H1 (cell line): Measurements from ENCODE around the gene OBP2B. TPM values are rescaled to one million over a fixed set of nuclear protein-coding genes. Genes with fewer than 3 reads are reported as not detected.
A peak's percentile ranks its signal among the peaks of the same experiment; 100 is the strongest.

ENCODE experiments used
- CTCF ChIA-PET: fragments of 300-600 bp; sonication (Branson Sonifier 250); formaldehyde crosslinking; loops from one replicate; lab custom pipeline; 2021; ENCODE audit not compliant: partially characterized antibody; lab: Charles Lee
- POLR2A ChIA-PET: fragments of 300-600 bp; sonication (Branson Sonifier 250); formaldehyde crosslinking; loops from one replicate; lab custom pipeline; 2021; ENCODE audit warnings: inconsistent platforms; ENCODE audit not compliant: partially characterized antibody; lab: Charles Lee
- DNase-seq, 2 experiments: peaks; one replicate each; pipeline versions ENCODE4 v3.0.0 to v3.0.0-alpha.2; 2010 to 2022; ENCODE audit warnings: low spot score in 2 of 2, low read depth in 1 of 2, mixed read lengths in 1 of 2
- FAIRE-seq: peaks from 2 replicates; lab custom pipeline; 2011; peaks lifted over from hg19 to GRCh38; lab: Jason Lieb, UNC
- H2AFZ ChIP-seq: 2 replicates; pipeline ENCODE4 v1.8.1; 2012; ENCODE audit warnings: low read length, inconsistent platforms
- H2AK5ac ChIP-seq: 2 replicates; pipeline ENCODE4 v1.6.1; 2013; ENCODE audit warnings: low read depth, low read length
- H2BK120ac ChIP-seq: replicated peaks from 2 replicates; pipeline ENCODE3; 2013; ENCODE audit warnings: low read depth, low read length, inconsistent platforms
- H2BK12ac ChIP-seq: 2 replicates; pipeline ENCODE4 v1.6.1; 2013; ENCODE audit warnings: low read depth, low read length
- H2BK15ac ChIP-seq: 2 replicates; pipeline ENCODE4 v1.6.1; 2013; ENCODE audit warnings: low read length
- H2BK20ac ChIP-seq: 2 replicates; pipeline ENCODE4 v1.6.1; 2013; ENCODE audit warnings: low read length
- H2BK5ac ChIP-seq: 2 replicates; pipeline ENCODE4 v1.6.1; 2013; ENCODE audit warnings: low read depth, low read length
- H3K14ac ChIP-seq: 2 replicates; pipeline ENCODE4 v1.6.1; 2013; ENCODE audit warnings: inconsistent platforms; ENCODE audit not compliant: insufficient read length
- H3K18ac ChIP-seq: 2 replicates; pipeline ENCODE4 v1.6.1; 2013; ENCODE audit warnings: low read length; ENCODE audit errors: extremely low read depth
- H3K23ac ChIP-seq: 2 replicates; pipeline ENCODE4 v1.6.1; 2013; ENCODE audit warnings: inconsistent platforms; ENCODE audit not compliant: insufficient read length
- H3K23me2 ChIP-seq: 2 replicates; pipeline ENCODE4 v1.6.1; 2013; ENCODE audit warnings: low read depth, low read length
- H3K27ac ChIP-seq: 2 replicates; pipeline ENCODE4 v1.6.1; 2011; ENCODE audit warnings: low read depth, low read length, inconsistent platforms
- H3K27me3 ChIP-seq, 4 experiments: replicated peaks in 1 of 4; 1 replicate in 1 of 4; 2 replicates in 3 of 4; pipeline versions ENCODE4 v1.6.1 to v1.8.1; 2011 to 2013; ENCODE audit warnings: low read length in 3 of 4, mild to moderate bottlenecking in 3 of 4, inconsistent platforms in 2 of 4, mixed read lengths in 2 of 4, moderate library complexity in 1 of 4; ENCODE audit not compliant: control insufficient read depth in 3 of 4, insufficient read depth in 3 of 4; ENCODE audit errors: extremely low read depth in 1 of 4
- H3K36me3 ChIP-seq, 4 experiments: 2 replicates each; pipeline versions ENCODE4 v1.6.1 to v1.8.1; 2011 to 2013; ENCODE audit warnings: mild to moderate bottlenecking in 4 of 4, low read length in 3 of 4, moderate library complexity in 2 of 4, control low read depth in 1 of 4, inconsistent platforms in 1 of 4; ENCODE audit not compliant: insufficient read depth in 4 of 4, control insufficient read depth in 2 of 4
- H3K4ac ChIP-seq: replicated peaks from 2 replicates; pipeline ENCODE3; 2013; ENCODE audit warnings: low read length, low read depth, mixed read lengths, inconsistent platforms; ENCODE audit not compliant: insufficient read length
- H3K4me1 ChIP-seq, 4 experiments: replicated peaks in 1 of 4; 1 replicate in 1 of 4; 2 replicates in 3 of 4; pipeline versions ENCODE4 v1.6.1 to v1.8.1; 2011 to 2013; ENCODE audit warnings: low read length in 3 of 4, inconsistent platforms in 2 of 4, mixed read lengths in 1 of 4; ENCODE audit not compliant: insufficient read depth in 4 of 4, control insufficient read depth in 3 of 4
- H3K4me2 ChIP-seq, 2 experiments: 2 replicates each; pipeline versions ENCODE4 v1.6.1 to v1.8.1; 2011 to 2013; ENCODE audit warnings: low read depth in 2 of 2, low read length in 2 of 2, control low read depth in 1 of 2, inconsistent platforms in 1 of 2, mild to moderate bottlenecking in 1 of 2; ENCODE audit not compliant: insufficient read depth in 1 of 2
- H3K4me3 ChIP-seq, 4 experiments: fragments of 200-600, 300-600 bp in 1 of 4; sonication (generic), shearing (Covaris generic), sonication (Bioruptor Twin) in 1 of 4; 2 replicates each; pipeline versions ENCODE4 v1.5.1 to v1.8.1; 2011 to 2016; ENCODE audit warnings: low read length in 4 of 4, low read depth in 3 of 4, control low read depth in 2 of 4, inconsistent platforms in 2 of 4, mild to moderate bottlenecking in 2 of 4, mixed read lengths in 1 of 4, moderate library complexity in 1 of 4; ENCODE audit not compliant: insufficient read depth in 2 of 4; ENCODE audit errors: extremely low read depth in 1 of 4
- H3K56ac ChIP-seq: replicated peaks from 2 replicates; pipeline ENCODE3; 2013; ENCODE audit warnings: low read depth, mild to moderate bottlenecking, mixed read lengths, low read length, inconsistent platforms; ENCODE audit not compliant: insufficient read length
- H3K79me1 ChIP-seq: 2 replicates; pipeline ENCODE4 v1.6.1; 2013; ENCODE audit warnings: low read depth, low read length, control low read depth
- H3K79me2 ChIP-seq, 2 experiments: 2 replicates each; pipeline versions ENCODE4 v1.6.1 to v1.8.1; 2012 to 2013; ENCODE audit warnings: low read length in 2 of 2, mild to moderate bottlenecking in 2 of 2, inconsistent platforms in 1 of 2; ENCODE audit not compliant: insufficient read depth in 2 of 2, control insufficient read depth in 1 of 2
- H3K9ac ChIP-seq, 4 experiments: replicated peaks in 1 of 4; 1 replicate in 1 of 4; 2 replicates in 3 of 4; pipeline versions ENCODE4 v1.6.1 to v1.8.1; 2011 to 2013; ENCODE audit warnings: low read depth in 3 of 4, low read length in 3 of 4, control low read depth in 2 of 4, mild to moderate bottlenecking in 2 of 4, moderate library complexity in 2 of 4, inconsistent platforms in 1 of 4; ENCODE audit errors: extremely low read depth in 1 of 4
- H3K9me3 ChIP-seq, 2 experiments: 2 replicates each; pipeline versions ENCODE4 v1.6.1 to v1.8.1; 2012 to 2013; ENCODE audit warnings: mild to moderate bottlenecking in 2 of 2, moderate library complexity in 2 of 2, control low read depth in 1 of 2, inconsistent platforms in 1 of 2, low read depth in 1 of 2, low read length in 1 of 2, mixed read lengths in 1 of 2; ENCODE audit not compliant: insufficient read depth in 2 of 2
- H4K20me1 ChIP-seq, 2 experiments: replicated peaks in 1 of 2; 2 replicates each; pipeline versions ENCODE3 to v1.8.1; 2011 to 2013; ENCODE audit warnings: inconsistent platforms in 2 of 2, low read length in 2 of 2, mild to moderate bottlenecking in 1 of 2; ENCODE audit not compliant: insufficient read depth in 2 of 2, control insufficient read depth in 1 of 2
- H4K5ac ChIP-seq: 2 replicates; pipeline ENCODE4 v1.6.1; 2013; ENCODE audit warnings: low read length, low read depth, mixed read lengths, inconsistent platforms; ENCODE audit not compliant: insufficient read length
- H4K8ac ChIP-seq: 2 replicates; pipeline ENCODE4 v1.8.0; 2013; ENCODE audit warnings: mild to moderate bottlenecking, moderate library complexity, low read length, inconsistent platforms; ENCODE audit not compliant: insufficient read depth; ENCODE audit errors: extremely low read depth
- H4K91ac ChIP-seq: replicated peaks from 2 replicates; pipeline ENCODE3; 2013; ENCODE audit warnings: low read length, mixed read lengths, inconsistent platforms; ENCODE audit not compliant: insufficient read length
- CBX5 ChIP-seq: fragments of 300-800, 300-1000 bp; sonication (generic); IDR thresholded peaks from 2 replicates; pipeline ENCODE4 v1.7.1; 2016; ENCODE audit warnings: antibody characterized with exemption, low read length, low read depth
- CHD1 ChIP-seq: IDR thresholded peaks from 2 replicates; pipeline ENCODE4 v1.6.1; 2012; ENCODE audit warnings: low read depth, low read length, improper control_type of control experiment
- CTBP2 ChIP-seq: IDR thresholded peaks from 2 replicates; pipeline ENCODE4 v1.7.0; 2011; ENCODE audit warnings: borderline replicate concordance, mild to moderate bottlenecking, moderate library complexity, mixed read lengths, low read length; ENCODE audit not compliant: insufficient read depth, insufficient read length
- RNF2 ChIP-seq: fragments of 200-900, 300-1000 bp; sonication (generic); IDR thresholded peaks from 2 replicates; pipeline ENCODE4 v1.7.1; 2016; ENCODE audit warnings: borderline replicate concordance, low read depth, mild to moderate bottlenecking, antibody characterized with exemption, low read length; ENCODE audit not compliant: poor library complexity, severe bottlenecking; ENCODE audit errors: missing control alignments
- SIN3A ChIP-seq, 2 experiments: IDR thresholded peaks in 1 of 2; conservative IDR thresholded peaks in 1 of 2; 2 replicates each; pipeline ENCODE4 v1.6.1; 2011 to 2012; ENCODE audit warnings: low read length in 2 of 2, improper control_type of control experiment in 1 of 2, low read depth in 1 of 2, mild to moderate bottlenecking in 1 of 2
- YY1 ChIP-seq: IDR thresholded peaks from 2 replicates; pipeline ENCODE4 v1.6.1; 2011; ENCODE audit warnings: low read depth, mild to moderate bottlenecking, low read length
- WGBS, 2 experiments: shearing (Covaris generic) in 1 of 2; methylation state at CpG; one replicate each; pipeline versions ENCODE4 v1.1.6 to v1.1.7; 2013 to 2015; ENCODE audit warnings: low lambda C conversion rate in 2 of 2, mixed read lengths in 2 of 2, inconsistent platforms in 1 of 2, low coverage in 1 of 2, missing lambda C conversion rate in 1 of 2; ENCODE audit not compliant: insufficient replicate concordance in 2 of 2, insufficient coverage in 1 of 2, insufficient read length in 1 of 2; ENCODE audit errors: extremely low coverage in 1 of 2, missing lambda C conversion rate in 1 of 2; 5-methylcytosine and 5-hydroxymethylcytosine counted together
- polyA plus RNA-seq, 7 experiments: library from polyadenylated mRNA; depleted of rRNA in 3 of 7; stranded (reverse) in 5 of 7; unstranded in 2 of 7; fragments of >200 nt in 5 of 7; fragments of 200-250 nt in 2 of 7; gene quantifications; 1 replicate in 5 of 7; 2 replicates in 1 of 7; 4 replicates in 1 of 7; pipeline versions ENCODE4 v1.2.1 to v1.2.3, GENCODE V29; 2011 to 2013; ENCODE audit warnings: missing spikeins in 2 of 7, mixed read lengths in 2 of 7
- total RNA-seq: library from RNA; stranded (reverse); fragmentation: NEBNext Ultra II Directional; extraction: Animal tissue kit (Norgen Biotek cat#: 25700); gene quantifications from 2 replicates; pipeline ENCODE4 v1.2.1, GENCODE V29; 2021
- TF ChIP-seq, protein P1 (sequence below), 3 experiments: IDR thresholded peaks; 1 replicate in 2 of 3; 2 replicates in 1 of 3; pipeline versions ENCODE4 v1.5.1 to v1.6.1; 2011; ENCODE audit warnings: low read length in 3 of 3, mild to moderate bottlenecking in 3 of 3, inconsistent platforms in 2 of 3, low read depth in 1 of 3, moderate library complexity in 1 of 3; ENCODE audit not compliant: insufficient read depth in 1 of 3; ENCODE audit errors: control extremely low read depth in 1 of 3

OBP2B gene
- total and polyA plus RNA-seq, 2 of the 8 experiments (the other 6 are each of a cell fraction or from before 2014, with no cell fraction given): not detected

DNA sequence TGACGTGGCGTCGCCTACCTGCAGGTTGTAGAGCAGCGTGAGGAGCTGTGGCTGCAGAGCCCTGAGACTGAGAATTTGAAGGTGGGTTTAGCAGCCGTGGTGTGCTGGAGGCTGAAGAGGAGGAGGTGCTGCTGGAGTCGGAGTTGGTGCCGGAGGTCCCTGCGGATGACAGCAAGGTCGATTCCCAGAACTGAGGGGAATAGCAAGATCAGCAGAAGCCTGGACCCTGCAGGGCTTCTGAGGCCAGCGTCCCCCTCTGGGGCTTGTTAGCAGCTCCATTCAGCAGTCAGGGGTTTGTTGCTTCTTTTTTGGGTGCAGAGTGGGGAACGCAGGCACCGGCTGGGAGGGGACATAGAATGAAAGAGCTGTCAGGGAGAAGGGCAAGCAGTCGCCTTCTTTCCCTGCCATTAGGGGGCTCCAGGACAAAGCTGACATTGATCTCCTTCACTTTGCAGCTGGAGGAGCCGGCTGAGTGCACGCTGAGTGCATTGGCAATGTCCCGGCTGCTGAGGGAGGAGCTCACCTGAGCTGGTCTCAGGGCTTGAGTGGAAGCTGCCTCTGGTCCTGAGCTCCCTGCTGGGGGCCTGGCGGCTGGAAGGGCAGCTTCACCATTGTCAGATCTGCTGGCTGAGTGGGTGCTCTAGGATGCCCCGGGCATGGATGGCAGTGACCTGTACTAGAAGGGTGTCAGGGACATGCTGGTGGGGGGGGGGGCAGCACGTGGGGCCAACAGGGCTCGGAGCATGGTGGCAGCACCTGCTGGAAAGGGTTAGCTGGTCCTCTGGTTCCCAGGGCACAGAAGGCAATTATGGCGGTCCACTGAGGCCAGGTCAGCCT, 20.8 kb downstream of the OBP2B start:
- H3K79me1 ChIP-seq: no peaks in the 10 kb centered on the region
- no peak overlapping the region for H3K4ac ChIP-seq
- no peaks in the 10 kb centered on the region for H3K23me2 ChIP-seq
- H2BK12ac ChIP-seq: no peak overlapping the region
- no peak overlapping the region for H3K27ac ChIP-seq
- H3K56ac ChIP-seq: no peak overlapping the region
- H4K91ac ChIP-seq: no peak overlapping the region
- no peak overlapping the region for H3K9ac ChIP-seq
- FAIRE-seq: peak; percentile 60
- WGBS, 2 experiments: 65% methylated on average over 20 of the region's 21 CpGs; no CpG with 5 or more reads in 1 of the 2 experiments
- ChIA-PET CTCF (interaction anchor here (0.5 to 5.5 kb wide), 45 partner anchors 8 to 329 kb away, joined by 3 to 123 read pairs (median 4); no protein-coding TSS in a partner anchor), POLR2A (interaction anchor here (1.0 to 1.1 kb wide), 3 partner anchors 41 to 160 kb away, joined by 3 to 5 read pairs (median 3); partner anchors contain the start of genes MED22 and RPL7A)
- no peak overlapping the region for H3K18ac ChIP-seq
- no peak overlapping the region for H3K23ac ChIP-seq
- DNase-seq: peak in 1 of 2 experiments; percentile 66
- peaks cover 0 to 1% of the 10 kb centered on the region in 2 experiments for H4K20me1 ChIP-seq
- H4K5ac ChIP-seq: no peak overlapping the region
- no peak overlapping the region for H3K4me2 ChIP-seq
- H3K4me1 ChIP-seq: no peaks in the 10 kb centered on the region
- no peak overlapping the region for H3K14ac ChIP-seq
- 0 out of 2 replicates have a peak overlapping the region, but pooled peaks have one; percentile 85 for H4K8ac ChIP-seq
- no peak overlapping the region for H3K4me3 ChIP-seq
- H2BK5ac ChIP-seq: no peak overlapping the region
- H2AFZ ChIP-seq: no peak overlapping the region
- no peaks in the 10 kb centered on the region for H3K36me3 ChIP-seq
- H2BK20ac ChIP-seq: no peak overlapping the region
- H2AK5ac ChIP-seq: no peak overlapping the region
- H3K9me3 ChIP-seq: no peaks in the 10 kb centered on the region
- peaks cover 0 to 13% (median 9%) of the 10 kb centered on the region in 4 experiments; a peak in 4 of 7 replicates for H3K27me3 ChIP-seq
- no peaks in the 10 kb centered on the region for H3K79me2 ChIP-seq
- no peak overlapping the region for H2BK15ac ChIP-seq
- no peak overlapping the region for H2BK120ac ChIP-seq
- TF ChIP-seq SIN3A (conservative IDR thresholded peaks at IDR 0.05 in 1 of 2, IDR thresholded peaks at IDR 0.05 in 1 of 2; ENCODE audit: low read depth in 1 of 2, low read length in 2 of 2) (peak in 1 of 2 experiments; percentile 72; a peak in 1 of 4 replicates), YY1 (0 out of 2 replicates have a peak, but pooled peaks have one; percentile 41), CBX5 (no peak), CTBP2 (no peak), CHD1 (no peak), RNF2 (no peak)
- TF ChIP-seq, protein P1, sequence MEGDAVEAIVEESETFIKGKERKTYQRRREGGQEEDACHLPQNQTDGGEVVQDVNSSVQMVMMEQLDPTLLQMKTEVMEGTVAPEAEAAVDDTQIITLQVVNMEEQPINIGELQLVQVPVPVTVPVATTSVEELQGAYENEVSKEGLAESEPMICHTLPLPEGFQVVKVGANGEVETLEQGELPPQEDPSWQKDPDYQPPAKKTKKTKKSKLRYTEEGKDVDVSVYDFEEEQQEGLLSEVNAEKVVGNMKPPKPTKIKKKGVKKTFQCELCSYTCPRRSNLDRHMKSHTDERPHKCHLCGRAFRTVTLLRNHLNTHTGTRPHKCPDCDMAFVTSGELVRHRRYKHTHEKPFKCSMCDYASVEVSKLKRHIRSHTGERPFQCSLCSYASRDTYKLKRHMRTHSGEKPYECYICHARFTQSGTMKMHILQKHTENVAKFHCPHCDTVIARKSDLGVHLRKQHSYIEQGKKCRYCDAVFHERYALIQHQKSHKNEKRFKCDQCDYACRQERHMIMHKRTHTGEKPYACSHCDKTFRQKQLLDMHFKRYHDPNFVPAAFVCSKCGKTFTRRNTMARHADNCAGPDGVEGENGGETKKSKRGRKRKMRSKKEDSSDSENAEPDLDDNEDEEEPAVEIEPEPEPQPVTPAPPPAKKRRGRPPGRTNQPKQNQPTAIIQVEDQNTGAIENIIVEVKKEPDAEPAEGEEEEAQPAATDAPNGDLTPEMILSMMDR (IDR thresholded peaks at IDR 0.05; ENCODE audit: control extremely low read depth in 1 of 3, insufficient read depth in 1 of 3, low read depth in 1 of 3, low read length in 3 of 3): peak; percentile 60 to 86 (median 75)
